ENCODE measurements around the gene HNRNPDL.

- no peak for TF ChIP-seq CTCF (IDR thresholded peaks at IDR 0.05)
- TF ChIP-seq GTF2I (CRISPR knock-in tag; conservative IDR thresholded peaks at IDR 0.05) = no peak
- TF ChIP-seq, protein P1, sequence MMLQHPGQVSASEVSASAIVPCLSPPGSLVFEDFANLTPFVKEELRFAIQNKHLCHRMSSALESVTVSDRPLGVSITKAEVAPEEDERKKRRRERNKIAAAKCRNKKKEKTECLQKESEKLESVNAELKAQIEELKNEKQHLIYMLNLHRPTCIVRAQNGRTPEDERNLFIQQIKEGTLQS (CRISPR knock-in tag; conservative IDR thresholded peaks at IDR 0.05) = no peak
- TF ChIP-seq FOXP1 (CRISPR knock-in tag; IDR thresholded peaks at IDR 0.05; ENCODE audit: borderline replicate concordance) = no peak
- TF ChIP-seq USF2 (CRISPR knock-in tag; IDR thresholded peaks at IDR 0.05) = no peak
- TF ChIP-seq CBFB (CRISPR knock-in tag; IDR thresholded peaks at IDR 0.05; ENCODE audit: low read depth) = no peak
- no peak for TF ChIP-seq TEAD1 (CRISPR knock-in tag; IDR thresholded peaks at IDR 0.05)
- no peak for TF ChIP-seq ZNF512 (CRISPR knock-in tag; IDR thresholded peaks at IDR 0.05; ENCODE audit: borderline replicate concordance)
- no peak for TF ChIP-seq IRF2 (CRISPR knock-in tag; IDR thresholded peaks at IDR 0.05; ENCODE audit: borderline replicate concordance, low read depth)
- no peak for TF ChIP-seq OVOL2 (CRISPR knock-in tag; IDR thresholded peaks at IDR 0.05; ENCODE audit: borderline replicate concordance)
- no peak for TF ChIP-seq RELA (CRISPR knock-in tag; IDR thresholded peaks at IDR 0.05; ENCODE audit: borderline replicate concordance)
- TF ChIP-seq ZNF232 (CRISPR knock-in tag; IDR thresholded peaks at IDR 0.05) = no peak
Measured at GRCh38 chr4:82430964-82431745, 893 bp upstream of the HNRNPDL start.

All from WTC11 (cell line).